ENCODE results near the gene TRIM8. TPM values are rescaled to one million over a fixed set of nuclear protein-coding genes. Genes with fewer than 3 reads are reported as not detected.

Gene TRIM8
- total RNA-seq, 3 donors from 2014 or later (not counting 1 experiment from before 2014, with no cell fraction given) = 81.9 to 87.8 (median 86.2) TPM

DNA sequence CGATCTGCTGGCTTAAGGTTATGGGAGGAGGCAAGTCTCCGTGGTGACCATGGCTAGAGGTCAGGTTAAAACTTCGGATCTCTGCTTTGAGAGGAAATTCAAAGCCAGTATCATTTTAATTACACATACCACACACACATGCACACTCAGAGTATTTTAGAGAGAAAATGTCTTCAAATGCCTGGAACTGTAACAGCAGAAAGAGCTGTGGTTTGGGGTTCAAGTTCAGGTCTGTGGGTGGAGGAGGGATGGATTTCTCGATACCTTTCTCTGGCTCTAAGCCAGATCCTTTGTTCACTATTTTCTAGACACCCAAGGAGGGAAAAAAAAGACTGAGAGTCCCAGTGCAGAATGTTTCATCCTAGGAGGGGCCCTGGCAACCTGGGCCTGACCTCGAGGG, 37.4 kb downstream of the TRIM8 start:
- H3K4me3 Mint-ChIP-seq = no peak overlapping the region

DNA sequence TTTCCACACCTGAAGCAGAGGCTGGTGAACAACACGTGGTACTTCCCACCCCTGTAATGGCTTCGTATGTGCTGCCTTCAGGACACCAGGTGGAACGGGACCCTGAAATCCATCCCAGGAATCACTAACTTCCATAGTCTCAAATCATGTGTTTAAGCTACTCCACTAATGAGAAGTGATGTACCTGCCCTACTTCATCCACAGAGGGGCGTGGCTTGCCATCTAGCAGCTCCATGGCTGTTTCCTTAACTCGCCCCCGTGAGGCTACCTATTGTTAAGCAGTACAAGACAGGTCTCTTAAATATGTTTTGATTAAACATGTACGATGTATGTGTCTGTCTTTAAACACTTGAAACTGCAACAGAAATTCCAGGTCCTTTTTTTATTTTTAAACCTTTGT, 38.1 kb downstream of the TRIM8 start:
- H3K4me3 ChIP-seq (ENCODE audit: low read length) = no peak overlapping the region
- Mint-ChIP-seq H3K9me3 (no peaks in the 10 kb centered on the region), H3K36me3 (no peaks in the 10 kb centered on the region), H3K4me1 (peaks cover 8 to 15% of the 10 kb centered on the region in 2 donors), H3K27me3 (ENCODE audit: low read depth in 2 of 2) (no peaks in the 10 kb centered on the region), H3K27ac (no peak overlapping the region), H3K4me3 (no peak overlapping the region)
- no peaks in the 10 kb centered on the region for H3K9me3 ChIP-seq (ENCODE audit: control insufficient read depth, insufficient read depth, low read length)
- TF ChIP-seq, protein P1, sequence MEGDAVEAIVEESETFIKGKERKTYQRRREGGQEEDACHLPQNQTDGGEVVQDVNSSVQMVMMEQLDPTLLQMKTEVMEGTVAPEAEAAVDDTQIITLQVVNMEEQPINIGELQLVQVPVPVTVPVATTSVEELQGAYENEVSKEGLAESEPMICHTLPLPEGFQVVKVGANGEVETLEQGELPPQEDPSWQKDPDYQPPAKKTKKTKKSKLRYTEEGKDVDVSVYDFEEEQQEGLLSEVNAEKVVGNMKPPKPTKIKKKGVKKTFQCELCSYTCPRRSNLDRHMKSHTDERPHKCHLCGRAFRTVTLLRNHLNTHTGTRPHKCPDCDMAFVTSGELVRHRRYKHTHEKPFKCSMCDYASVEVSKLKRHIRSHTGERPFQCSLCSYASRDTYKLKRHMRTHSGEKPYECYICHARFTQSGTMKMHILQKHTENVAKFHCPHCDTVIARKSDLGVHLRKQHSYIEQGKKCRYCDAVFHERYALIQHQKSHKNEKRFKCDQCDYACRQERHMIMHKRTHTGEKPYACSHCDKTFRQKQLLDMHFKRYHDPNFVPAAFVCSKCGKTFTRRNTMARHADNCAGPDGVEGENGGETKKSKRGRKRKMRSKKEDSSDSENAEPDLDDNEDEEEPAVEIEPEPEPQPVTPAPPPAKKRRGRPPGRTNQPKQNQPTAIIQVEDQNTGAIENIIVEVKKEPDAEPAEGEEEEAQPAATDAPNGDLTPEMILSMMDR (IDR thresholded peaks at IDR 0.05) = no peak
- DNase-seq (peak in 1 of 2 donors; percentile 57), ATAC-seq (no peak)
- intact Hi-C loops (cut with micrococcal nuclease) = no loop called here
- H3K4me1 ChIP-seq (ENCODE audit: control insufficient read depth, insufficient read depth, low read length) = peaks cover 8% of the 10 kb centered on the region
- no peak overlapping the region for H3K27ac ChIP-seq (ENCODE audit: low read length)
- peaks cover 5% of the 10 kb centered on the region for H3K36me3 ChIP-seq (ENCODE audit: control insufficient read depth, insufficient read depth, low read length)
- no peaks in the 10 kb centered on the region for H3K27me3 ChIP-seq (ENCODE audit: control insufficient read depth, insufficient read depth, low read length)
- WGBS (ENCODE audit: insufficient coverage) = 99% methylated on average over 7 of the region's 7 CpGs

More for the DNA sequence above, 37.4 kb downstream of the TRIM8 start:
- Mint-ChIP-seq H3K9me3 (no peaks in the 10 kb centered on the region), H3K4me1 (peaks cover 8 to 15% of the 10 kb centered on the region in 2 donors), H3K27me3 (ENCODE audit: low read depth in 2 of 2) (no peaks in the 10 kb centered on the region), H3K36me3 (no peaks in the 10 kb centered on the region), H3K27ac (no peak overlapping the region)
- Histone ChIP-seq H3K9me3 (ENCODE audit: control insufficient read depth, insufficient read depth, low read length) (no peaks in the 10 kb centered on the region), H3K4me1 (ENCODE audit: control insufficient read depth, insufficient read depth, low read length) (peaks cover 12% of the 10 kb centered on the region), H3K4me3 (ENCODE audit: low read length) (no peak overlapping the region), H3K36me3 (ENCODE audit: control insufficient read depth, insufficient read depth, low read length) (peaks cover 5% of the 10 kb centered on the region), H3K27ac (ENCODE audit: low read length) (no peak overlapping the region), H3K27me3 (ENCODE audit: control insufficient read depth, insufficient read depth, low read length) (no peaks in the 10 kb centered on the region)
- intact Hi-C loops (cut with micrococcal nuclease) = no loop called here
- ATAC-seq = no peak
- 80% methylated on average over 2 of the region's 5 CpGs for WGBS (ENCODE audit: insufficient coverage)
- TF ChIP-seq, protein P1 (IDR thresholded peaks at IDR 0.05) = no peak
- no peak for DNase-seq

DNA sequence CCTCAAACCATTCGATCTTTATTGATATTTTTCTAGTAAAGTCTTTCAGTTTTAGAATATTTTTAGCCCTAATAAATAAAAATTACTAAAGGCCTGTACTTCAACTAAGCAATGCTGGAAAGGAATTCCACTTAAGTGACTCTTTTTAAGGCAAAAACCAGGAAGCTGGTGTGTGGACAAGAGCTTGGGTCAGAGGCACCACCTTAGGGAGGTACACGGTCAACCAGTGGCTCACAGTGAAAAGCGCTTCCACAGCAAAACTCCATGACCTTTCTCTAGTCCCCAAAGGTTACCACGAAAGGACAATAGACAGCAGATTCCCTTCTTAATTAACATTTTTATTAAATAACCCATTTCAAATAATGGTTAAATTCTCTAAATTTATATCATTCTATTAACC, 38.7 kb downstream of the TRIM8 start:
- no peak for ATAC-seq
- H3K9me3 Mint-ChIP-seq = no peaks in the 10 kb centered on the region
- intact Hi-C loops (cut with micrococcal nuclease) = no loop called here

More for the DNA sequence above, 38.7 kb downstream of the TRIM8 start:
- no peak overlapping the region for H3K4me3 ChIP-seq (ENCODE audit: low read length)
- 100% methylated on average over 4 of the region's 4 CpGs for WGBS (ENCODE audit: insufficient coverage)
- H3K27me3 Mint-ChIP-seq (ENCODE audit: low read depth in 2 of 2) = no peaks in the 10 kb centered on the region
- no peak overlapping the region for H3K27ac Mint-ChIP-seq
- no peak for DNase-seq
- peaks cover 8 to 13% of the 10 kb centered on the region in 2 donors for H3K4me1 Mint-ChIP-seq
- no peak overlapping the region for H3K4me3 Mint-ChIP-seq
- no peaks in the 10 kb centered on the region for H3K27me3 ChIP-seq (ENCODE audit: control insufficient read depth, insufficient read depth, low read length)
- H3K36me3 ChIP-seq (ENCODE audit: control insufficient read depth, insufficient read depth, low read length) = peaks cover 5% of the 10 kb centered on the region
- TF ChIP-seq, protein P1 (IDR thresholded peaks at IDR 0.05) = no peak
- no peaks in the 10 kb centered on the region for H3K36me3 Mint-ChIP-seq
- H3K27ac ChIP-seq (ENCODE audit: low read length) = no peak overlapping the region
- H3K9me3 ChIP-seq (ENCODE audit: control insufficient read depth, insufficient read depth, low read length) = no peaks in the 10 kb centered on the region
- peaks cover 8% of the 10 kb centered on the region for H3K4me1 ChIP-seq (ENCODE audit: control insufficient read depth, insufficient read depth, low read length)

All from natural killer cell (primary cell).